ENCODE data around the gene MTFMT.
"Not testable (repeated sequence)": the region's sequence is repeated elsewhere in the genome, so short reads cannot be mapped to it uniquely, and the experiment has no call there.

Gene MTFMT

GRCh38 chr15:65028338-65028737 lies 1.1 kb downstream of the MTFMT start:
- DNase-seq (ENCODE audit: low read depth), result no peak
- no peak for TF ChIP-seq CTCF (IDR thresholded peaks at IDR 0.05; ENCODE audit: insufficient read depth, low read depth, low read length, missing control alignments)
- peak overlapping the region; percentile 86 for H3K4me3 ChIP-seq (ENCODE audit: low read depth, low read length)

GRCh38 chr15:65027593-65027992 lies 1.8 kb downstream of the MTFMT start:
- peak overlapping the region; percentile 86 for H3K4me3 ChIP-seq (ENCODE audit: low read depth, low read length)
- no peak for TF ChIP-seq CTCF (IDR thresholded peaks at IDR 0.05; ENCODE audit: insufficient read depth, low read depth, low read length, missing control alignments)
- no peak for DNase-seq (ENCODE audit: low read depth)

- no peak for DNase-seq (ENCODE audit: low read depth)
- no peak for TF ChIP-seq CTCF (IDR thresholded peaks at IDR 0.05; ENCODE audit: insufficient read depth, low read depth, low read length, missing control alignments)
- no peak overlapping the region for H3K4me3 ChIP-seq (ENCODE audit: low read depth, low read length)
Observed at GRCh38 chr15:65026756-65027155, 2.7 kb downstream of the MTFMT start.

- DNase-seq (ENCODE audit: low read depth), result no peak
- no peak overlapping the region for H3K4me3 ChIP-seq (ENCODE audit: low read depth, low read length)
Observed at GRCh38 chr15:65021488-65021887, 8.0 kb downstream of the MTFMT start.

GRCh38 chr15:65020419-65020818 lies 9.0 kb downstream of the MTFMT start:
- H3K4me3 ChIP-seq (ENCODE audit: low read depth, low read length), result no peak overlapping the region
- no peak for DNase-seq (ENCODE audit: low read depth)
- TF ChIP-seq CTCF (IDR thresholded peaks at IDR 0.05; ENCODE audit: insufficient read depth, low read depth, low read length, missing control alignments), result no peak

More at GRCh38 chr15:65021488-65021887, 8.0 kb downstream of the MTFMT start:
- TF ChIP-seq CTCF (IDR thresholded peaks at IDR 0.05; ENCODE audit: insufficient read depth, low read depth, low read length, missing control alignments), result no peak

GRCh38 chr15:65011198-65011597 lies 18.2 kb downstream of the MTFMT start:
- not testable (repeated sequence) for DNase-seq (ENCODE audit: low read depth); H3K4me3 ChIP-seq (ENCODE audit: low read depth, low read length)

GRCh38 chr15:65008983-65009382 lies 20.5 kb downstream of the MTFMT start:
- peak; percentile 12 for DNase-seq (ENCODE audit: low read depth)
- no peak overlapping the region for H3K4me3 ChIP-seq (ENCODE audit: low read depth, low read length)
- TF ChIP-seq CTCF (IDR thresholded peaks at IDR 0.05; ENCODE audit: insufficient read depth, low read depth, low read length, missing control alignments), result no peak

Data from GM12865 (cell line).